ENCODE measurements around the gene ATOH8.

Gene ATOH8

GRCh38 chr2:85760371-85760770, 6.6 kb downstream of the ATOH8 start:
- Histone ChIP-seq H3K9me2 (replicated peaks; ENCODE audit: control insufficient read depth, low read length) (no peaks in the 10 kb centered on the region), H3K36me3 (ENCODE audit: control insufficient read depth, low read length) (no peaks in the 10 kb centered on the region), H3K27ac (ENCODE audit: low read depth, low read length) (no peak overlapping the region), H3K79me2 (ENCODE audit: control insufficient read depth, low read length) (no peaks in the 10 kb centered on the region), H3K27me3 (ENCODE audit: control insufficient read depth, low read length) (peaks cover 18% of the 10 kb centered on the region), H3K4me3 (ENCODE audit: low read length) (no peak overlapping the region), H3K4me2 (ENCODE audit: low read length) (no peak overlapping the region), H3K9me3 (ENCODE audit: control insufficient read depth, insufficient read depth, low read length) (no peaks in the 10 kb centered on the region), H3K4me1 (ENCODE audit: control insufficient read depth, low read length) (no peaks in the 10 kb centered on the region), H3F3A (ENCODE audit: control insufficient read depth, insufficient read depth) (no peaks in the 10 kb centered on the region), H4K20me1 (ENCODE audit: control insufficient read depth, insufficient read depth, low read depth, low read length) (no peaks in the 10 kb centered on the region)
- no peak for TF ChIP-seq EZH2phosphoT487 (IDR thresholded peaks at IDR 0.05; ENCODE audit: borderline replicate concordance, low read length)

- Histone ChIP-seq H3K9me3 (ENCODE audit: control insufficient read depth, insufficient read depth, low read length) (no peaks in the 10 kb centered on the region), H3K79me2 (ENCODE audit: control insufficient read depth, low read length) (no peaks in the 10 kb centered on the region), H3F3A (ENCODE audit: control insufficient read depth, insufficient read depth) (no peaks in the 10 kb centered on the region), H3K36me3 (ENCODE audit: control insufficient read depth, low read length) (no peaks in the 10 kb centered on the region), H3K4me3 (ENCODE audit: low read length) (no peak overlapping the region), H3K27me3 (ENCODE audit: control insufficient read depth, low read length) (peaks cover 13% of the 10 kb centered on the region; the same call in 1 of the 2 replicates), H4K20me1 (ENCODE audit: control insufficient read depth, insufficient read depth, low read depth, low read length) (no peaks in the 10 kb centered on the region), H3K27ac (ENCODE audit: low read depth, low read length) (no peak overlapping the region), H3K4me2 (ENCODE audit: low read length) (no peak overlapping the region), H3K4me1 (ENCODE audit: control insufficient read depth, low read length) (no peaks in the 10 kb centered on the region), H3K9me2 (replicated peaks; ENCODE audit: control insufficient read depth, low read length) (no peaks in the 10 kb centered on the region)
- no peak for TF ChIP-seq EZH2phosphoT487 (IDR thresholded peaks at IDR 0.05; ENCODE audit: borderline replicate concordance, low read length)
- TF ChIP-seq, protein P1, sequence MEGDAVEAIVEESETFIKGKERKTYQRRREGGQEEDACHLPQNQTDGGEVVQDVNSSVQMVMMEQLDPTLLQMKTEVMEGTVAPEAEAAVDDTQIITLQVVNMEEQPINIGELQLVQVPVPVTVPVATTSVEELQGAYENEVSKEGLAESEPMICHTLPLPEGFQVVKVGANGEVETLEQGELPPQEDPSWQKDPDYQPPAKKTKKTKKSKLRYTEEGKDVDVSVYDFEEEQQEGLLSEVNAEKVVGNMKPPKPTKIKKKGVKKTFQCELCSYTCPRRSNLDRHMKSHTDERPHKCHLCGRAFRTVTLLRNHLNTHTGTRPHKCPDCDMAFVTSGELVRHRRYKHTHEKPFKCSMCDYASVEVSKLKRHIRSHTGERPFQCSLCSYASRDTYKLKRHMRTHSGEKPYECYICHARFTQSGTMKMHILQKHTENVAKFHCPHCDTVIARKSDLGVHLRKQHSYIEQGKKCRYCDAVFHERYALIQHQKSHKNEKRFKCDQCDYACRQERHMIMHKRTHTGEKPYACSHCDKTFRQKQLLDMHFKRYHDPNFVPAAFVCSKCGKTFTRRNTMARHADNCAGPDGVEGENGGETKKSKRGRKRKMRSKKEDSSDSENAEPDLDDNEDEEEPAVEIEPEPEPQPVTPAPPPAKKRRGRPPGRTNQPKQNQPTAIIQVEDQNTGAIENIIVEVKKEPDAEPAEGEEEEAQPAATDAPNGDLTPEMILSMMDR (IDR thresholded peaks at IDR 0.05; ENCODE audit: low read depth, low read length, poor library complexity, severe bottlenecking) = no peak
Measured at GRCh38 chr2:85760872-85761271, 7.1 kb downstream of the ATOH8 start.

- Histone ChIP-seq H4K20me1 (ENCODE audit: control insufficient read depth, insufficient read depth, low read depth, low read length) (no peaks in the 10 kb centered on the region), H3K36me3 (ENCODE audit: control insufficient read depth, low read length) (no peaks in the 10 kb centered on the region), H3K79me2 (ENCODE audit: control insufficient read depth, low read length) (no peaks in the 10 kb centered on the region), H3K27ac (ENCODE audit: low read depth, low read length) (no peak overlapping the region), H3K4me3 (ENCODE audit: low read length) (no peak overlapping the region), H3K4me2 (ENCODE audit: low read length) (no peak overlapping the region), H3K9me2 (replicated peaks; ENCODE audit: control insufficient read depth, low read length) (no peaks in the 10 kb centered on the region), H3K9me3 (ENCODE audit: control insufficient read depth, insufficient read depth, low read length) (no peaks in the 10 kb centered on the region), H3F3A (ENCODE audit: control insufficient read depth, insufficient read depth) (no peaks in the 10 kb centered on the region), H3K27me3 (ENCODE audit: control insufficient read depth, low read length) (peaks cover 12% of the 10 kb centered on the region; the same call in 1 of the 2 replicates), H3K4me1 (ENCODE audit: control insufficient read depth, low read length) (no peaks in the 10 kb centered on the region)
- TF ChIP-seq EZH2phosphoT487 (IDR thresholded peaks at IDR 0.05; ENCODE audit: borderline replicate concordance, low read length) = no peak
- TF ChIP-seq, protein P1 (IDR thresholded peaks at IDR 0.05; ENCODE audit: low read depth, low read length, poor library complexity, severe bottlenecking) = no peak
Measured at GRCh38 chr2:85761512-85761944, 7.7 kb downstream of the ATOH8 start.

GRCh38 chr2:85761946-85762345, 8.2 kb downstream of the ATOH8 start:
- Histone ChIP-seq H3K9me3 (ENCODE audit: control insufficient read depth, insufficient read depth, low read length) (no peaks in the 10 kb centered on the region), H4K20me1 (ENCODE audit: control insufficient read depth, insufficient read depth, low read depth, low read length) (no peaks in the 10 kb centered on the region), H3K27ac (ENCODE audit: low read depth, low read length) (no peak overlapping the region), H3K36me3 (ENCODE audit: control insufficient read depth, low read length) (no peaks in the 10 kb centered on the region), H3K9me2 (replicated peaks; ENCODE audit: control insufficient read depth, low read length) (no peaks in the 10 kb centered on the region), H3K4me2 (ENCODE audit: low read length) (no peak overlapping the region), H3K4me1 (ENCODE audit: control insufficient read depth, low read length) (no peaks in the 10 kb centered on the region), H3K79me2 (ENCODE audit: control insufficient read depth, low read length) (no peaks in the 10 kb centered on the region), H3K4me3 (ENCODE audit: low read length) (no peak overlapping the region), H3K27me3 (ENCODE audit: control insufficient read depth, low read length) (peaks cover 10% of the 10 kb centered on the region; the same call in 1 of the 2 replicates), H3F3A (ENCODE audit: control insufficient read depth, insufficient read depth) (no peaks in the 10 kb centered on the region)
- TF ChIP-seq, protein P1 (IDR thresholded peaks at IDR 0.05; ENCODE audit: low read depth, low read length, poor library complexity, severe bottlenecking) = no peak
- TF ChIP-seq EZH2phosphoT487 (IDR thresholded peaks at IDR 0.05; ENCODE audit: borderline replicate concordance, low read length) = no peak

Data from DOHH2 (cell line).